Measurements from ENCODE around the gene SERINC1.

DNA sequence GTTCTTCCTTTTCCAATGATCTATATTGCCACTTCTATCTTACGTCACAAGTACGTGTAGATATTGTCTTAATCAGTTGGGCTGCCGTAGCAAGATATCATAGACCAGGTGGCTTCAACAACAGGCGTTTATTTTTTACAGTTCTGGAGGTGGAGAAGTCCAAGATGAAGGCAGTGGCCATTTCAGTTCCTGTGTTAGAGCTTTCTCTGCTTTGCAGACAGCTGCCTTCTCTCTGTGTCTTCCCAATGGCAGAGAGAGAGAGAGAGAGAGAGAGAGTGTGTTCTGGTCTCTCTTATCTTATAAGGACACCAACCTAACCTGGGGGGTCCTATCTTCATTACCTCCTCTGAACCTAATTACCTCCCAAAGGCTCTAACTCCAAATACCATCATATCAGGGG, 63.9 kb downstream of the SERINC1 start:
- TF ChIP-seq, protein P1, sequence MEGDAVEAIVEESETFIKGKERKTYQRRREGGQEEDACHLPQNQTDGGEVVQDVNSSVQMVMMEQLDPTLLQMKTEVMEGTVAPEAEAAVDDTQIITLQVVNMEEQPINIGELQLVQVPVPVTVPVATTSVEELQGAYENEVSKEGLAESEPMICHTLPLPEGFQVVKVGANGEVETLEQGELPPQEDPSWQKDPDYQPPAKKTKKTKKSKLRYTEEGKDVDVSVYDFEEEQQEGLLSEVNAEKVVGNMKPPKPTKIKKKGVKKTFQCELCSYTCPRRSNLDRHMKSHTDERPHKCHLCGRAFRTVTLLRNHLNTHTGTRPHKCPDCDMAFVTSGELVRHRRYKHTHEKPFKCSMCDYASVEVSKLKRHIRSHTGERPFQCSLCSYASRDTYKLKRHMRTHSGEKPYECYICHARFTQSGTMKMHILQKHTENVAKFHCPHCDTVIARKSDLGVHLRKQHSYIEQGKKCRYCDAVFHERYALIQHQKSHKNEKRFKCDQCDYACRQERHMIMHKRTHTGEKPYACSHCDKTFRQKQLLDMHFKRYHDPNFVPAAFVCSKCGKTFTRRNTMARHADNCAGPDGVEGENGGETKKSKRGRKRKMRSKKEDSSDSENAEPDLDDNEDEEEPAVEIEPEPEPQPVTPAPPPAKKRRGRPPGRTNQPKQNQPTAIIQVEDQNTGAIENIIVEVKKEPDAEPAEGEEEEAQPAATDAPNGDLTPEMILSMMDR (IDR thresholded peaks at IDR 0.05) = no peak
- no peak for TF ChIP-seq POLR2AphosphoS5 (IDR thresholded peaks at IDR 0.05; ENCODE audit: low read depth, low read length)

Measured in Panc1 (cell line).